ENCODE data around the gene ABHD3. TPM values are rescaled to one million over a fixed set of nuclear protein-coding genes. Genes with fewer than 3 reads are reported as not detected.
"Not testable (repeated sequence)": the region's sequence is repeated elsewhere in the genome, so short reads cannot be mapped to it uniquely, and the experiment has no call there.

Gene ABHD3
- polyA plus RNA-seq, 3 donors = 19.6 to 22.7 (median 22.7) TPM

GRCh38 chr18:21725201-21725600, 20.6 kb upstream of the ABHD3 start:
- DNase-seq (ENCODE audit: extremely low read depth in 1 of 11, low read depth in 9 of 11, low spot score in 4 of 11) = no peak

GRCh38 chr18:21722687-21723086, 18.1 kb upstream of the ABHD3 start:
- DNase-seq (ENCODE audit: extremely low read depth in 1 of 11, low read depth in 9 of 11, low spot score in 4 of 11) = no peak

GRCh38 chr18:21714474-21714873, 9.9 kb upstream of the ABHD3 start:
- DNase-seq (ENCODE audit: extremely low read depth in 1 of 11, low read depth in 9 of 11, low spot score in 4 of 11) = no peak

- DNase-seq (ENCODE audit: extremely low read depth in 1 of 11, low read depth in 9 of 11, low spot score in 4 of 11) = not testable (repeated sequence)
These were observed 2.6 kb upstream of the ABHD3 start for GRCh38 chr18:21707130-21707529.

- no peak for DNase-seq (ENCODE audit: extremely low read depth in 1 of 11, low read depth in 9 of 11, low spot score in 4 of 11)
These were observed 1.9 kb upstream of the ABHD3 start for GRCh38 chr18:21706386-21706865.

- DNase-seq (ENCODE audit: extremely low read depth in 1 of 11, low read depth in 9 of 11, low spot score in 4 of 11) = peak in 1 of 11 donors; percentile 42
These were observed 1.2 kb downstream of the ABHD3 start for GRCh38 chr18:21703241-21703820.

- no peak for DNase-seq (ENCODE audit: extremely low read depth in 1 of 11, low read depth in 9 of 11, low spot score in 4 of 11)
These were observed 2.0 kb downstream of the ABHD3 start for GRCh38 chr18:21702602-21703001.

GRCh38 chr18:21701621-21702020, 3.0 kb downstream of the ABHD3 start:
- DNase-seq (ENCODE audit: extremely low read depth in 1 of 11, low read depth in 9 of 11, low spot score in 4 of 11) = no peak

GRCh38 chr18:21700528-21701075, 4.0 kb downstream of the ABHD3 start:
- DNase-seq (ENCODE audit: extremely low read depth in 1 of 11, low read depth in 9 of 11, low spot score in 4 of 11) = no peak

- DNase-seq (ENCODE audit: extremely low read depth in 1 of 11, low read depth in 9 of 11, low spot score in 4 of 11) = no peak
These were observed 11.3 kb downstream of the ABHD3 start for GRCh38 chr18:21693322-21693721.

GRCh38 chr18:21689736-21690135, 14.8 kb downstream of the ABHD3 start:
- no peak for DNase-seq (ENCODE audit: extremely low read depth in 1 of 11, low read depth in 9 of 11, low spot score in 4 of 11)

- DNase-seq (ENCODE audit: extremely low read depth in 1 of 11, low read depth in 9 of 11, low spot score in 4 of 11) = no peak
These were observed 18.1 kb downstream of the ABHD3 start for GRCh38 chr18:21686282-21687105.

GRCh38 chr18:21685556-21685981, 19.0 kb downstream of the ABHD3 start:
- DNase-seq (ENCODE audit: extremely low read depth in 1 of 11, low read depth in 9 of 11, low spot score in 4 of 11) = not testable (repeated sequence)

- DNase-seq (ENCODE audit: extremely low read depth in 1 of 11, low read depth in 9 of 11, low spot score in 4 of 11) = no peak
These were observed 19.8 kb downstream of the ABHD3 start for GRCh38 chr18:21684731-21685130.

GRCh38 chr18:21682371-21683051, 22.1 kb downstream of the ABHD3 start:
- peak in 7 of 11 donors; percentile 22 to 58 (median 35) for DNase-seq (ENCODE audit: extremely low read depth in 1 of 11, low read depth in 9 of 11, low spot score in 4 of 11)

- no peak for DNase-seq (ENCODE audit: extremely low read depth in 1 of 11, low read depth in 9 of 11, low spot score in 4 of 11)
These were observed 24.4 kb downstream of the ABHD3 start for GRCh38 chr18:21680161-21680560.

GRCh38 chr18:21678859-21679258, 25.7 kb downstream of the ABHD3 start:
- no peak for DNase-seq (ENCODE audit: extremely low read depth in 1 of 11, low read depth in 9 of 11, low spot score in 4 of 11)

- DNase-seq (ENCODE audit: extremely low read depth in 1 of 11, low read depth in 9 of 11, low spot score in 4 of 11) = not testable (repeated sequence)
These were observed 29.2 kb downstream of the ABHD3 start for GRCh38 chr18:21675354-21675753.

GRCh38 chr18:21672521-21673267, 31.9 kb downstream of the ABHD3 start:
- DNase-seq (ENCODE audit: extremely low read depth in 1 of 11, low read depth in 9 of 11, low spot score in 4 of 11) = peak in 1 of 11 donors; percentile 9
